Neutrophil (primary cell): ENCODE measurements around the gene TLE3.
A peak's percentile ranks its signal among the peaks of the same experiment; 100 is the strongest.

Experiments used
- H3K27ac ChIP-seq: fragments of 200-600 bp; sonication (generic); 2 replicates; pipeline ENCODE4 v1.5.1; 2016; ENCODE audit warnings: mild to moderate bottlenecking, moderate library complexity
- H3K27me3 ChIP-seq: fragments of 200-600 bp; sonication (generic); 2 replicates; pipeline ENCODE4 v1.6.0; 2016; ENCODE audit warnings: mild to moderate bottlenecking
- H3K36me3 ChIP-seq: fragments of 200-600 bp; sonication (generic); 2 replicates; pipeline ENCODE4 v1.5.1; 2017
- H3K4me1 ChIP-seq, 2 experiments: fragments of 200-600 bp in 1 of 2; sonication (generic) in 1 of 2; 1 replicate in 1 of 2; 2 replicates in 1 of 2; pipeline versions ENCODE4 v1.5.1 to v1.6.1; 2013 to 2016; ENCODE audit warnings: low read depth in 1 of 2, low read length in 1 of 2, mild to moderate bottlenecking in 1 of 2, moderate library complexity in 1 of 2; ENCODE audit not compliant: control insufficient read depth in 1 of 2, insufficient read depth in 1 of 2
- H3K4me3 ChIP-seq, 2 experiments: fragments of 200-600 bp in 1 of 2; sonication (generic) in 1 of 2; 1 replicate in 1 of 2; 2 replicates in 1 of 2; pipeline ENCODE4 v1.5.1; 2013 to 2016; ENCODE audit warnings: low read depth in 1 of 2, low read length in 1 of 2, mild to moderate bottlenecking in 1 of 2, moderate library complexity in 1 of 2
- H3K9me3 ChIP-seq: fragments of 200-600 bp; sonication (generic); 2 replicates; pipeline ENCODE4 v1.5.1; 2016
- CTCF ChIP-seq: fragments of 200-600 bp; sonication (generic); IDR thresholded peaks from 2 replicates; pipeline ENCODE4 v1.5.1; 2016; ENCODE audit warnings: antibody characterized with exemption

The TLE3 gene

DNA sequence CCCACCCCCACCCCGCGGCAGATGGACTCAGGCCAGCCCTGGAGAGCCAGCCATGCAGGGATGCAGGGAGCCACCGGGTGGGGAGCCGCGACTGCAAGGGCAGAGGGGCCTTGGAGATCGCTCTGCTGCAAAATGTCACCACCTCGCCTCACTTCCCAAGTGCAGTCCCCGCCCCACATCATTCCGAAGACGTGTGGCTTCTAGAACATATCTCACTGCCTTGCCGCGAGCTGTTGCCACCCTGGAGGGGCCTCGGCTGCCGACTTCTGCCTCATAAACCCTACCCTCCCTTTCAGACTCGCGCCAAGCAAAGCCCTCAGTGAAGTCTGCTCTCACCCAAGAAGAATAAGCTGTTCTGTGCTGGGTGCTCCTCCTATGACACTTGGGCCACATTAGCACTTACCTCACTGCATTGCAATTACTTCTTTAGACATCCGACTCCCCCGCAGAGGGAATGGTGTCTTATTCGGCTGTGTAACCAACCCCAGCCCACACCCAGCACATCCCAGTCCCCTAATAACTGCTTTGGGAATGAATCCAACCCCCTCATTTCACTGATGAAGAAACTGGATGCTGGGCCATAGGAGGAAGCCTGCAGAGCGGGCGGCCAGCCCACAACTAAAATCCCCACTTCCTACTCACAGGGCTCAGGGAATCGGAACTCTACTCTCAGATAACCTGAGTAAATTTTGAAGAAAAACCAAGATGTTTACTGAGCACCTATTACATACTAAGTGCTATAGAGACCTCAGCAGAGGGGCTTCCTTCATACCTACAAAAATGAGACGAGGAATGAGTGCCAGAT lies 8.6 kb downstream of the TLE3 start:
- Histone ChIP-seq H3K27me3 (no peaks in the 10 kb centered on the region), H3K36me3 (peaks cover 94% of the 10 kb centered on the region)

DNA sequence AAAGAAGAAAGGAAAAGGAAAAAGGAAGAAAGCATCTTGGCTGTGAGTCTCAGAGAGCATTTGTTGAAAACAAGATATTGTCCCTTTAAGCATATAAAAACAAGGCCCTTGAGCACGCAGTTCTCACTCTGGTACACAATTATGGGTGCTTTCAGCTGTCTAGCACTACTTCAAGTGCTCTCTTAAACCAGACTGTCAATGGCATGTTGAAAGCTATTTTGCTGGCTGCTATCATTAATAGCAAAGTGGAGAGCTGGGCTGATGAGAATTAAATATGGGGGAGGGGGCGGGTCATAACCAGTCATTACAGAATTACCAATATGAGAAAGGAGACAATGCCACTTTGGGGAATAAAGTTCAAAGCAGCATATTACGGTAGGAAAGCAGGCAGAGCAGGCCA lies 9.3 kb downstream of the TLE3 start:
- H3K4me1 ChIP-seq, result peaks cover 77 to 81% of the 10 kb centered on the region in 2 experiments
- no peaks in the 10 kb centered on the region for H3K9me3 ChIP-seq
- no peaks in the 10 kb centered on the region for H3K27me3 ChIP-seq
- peak overlapping the region; percentile 19 for H3K27ac ChIP-seq
- H3K4me3 ChIP-seq, result no peak overlapping the region
- H3K36me3 ChIP-seq, result peaks cover 95% of the 10 kb centered on the region
- TF ChIP-seq CTCF, result no peak

More for the DNA sequence above, 8.6 kb downstream of the TLE3 start:
- H3K4me3 ChIP-seq, result no peak overlapping the region
- H3K27ac ChIP-seq, result peak overlapping the region; percentile 19
- H3K9me3 ChIP-seq, result no peaks in the 10 kb centered on the region
- H3K4me1 ChIP-seq, result peaks cover 81 to 83% of the 10 kb centered on the region in 2 experiments
- TF ChIP-seq CTCF, result no peak

DNA sequence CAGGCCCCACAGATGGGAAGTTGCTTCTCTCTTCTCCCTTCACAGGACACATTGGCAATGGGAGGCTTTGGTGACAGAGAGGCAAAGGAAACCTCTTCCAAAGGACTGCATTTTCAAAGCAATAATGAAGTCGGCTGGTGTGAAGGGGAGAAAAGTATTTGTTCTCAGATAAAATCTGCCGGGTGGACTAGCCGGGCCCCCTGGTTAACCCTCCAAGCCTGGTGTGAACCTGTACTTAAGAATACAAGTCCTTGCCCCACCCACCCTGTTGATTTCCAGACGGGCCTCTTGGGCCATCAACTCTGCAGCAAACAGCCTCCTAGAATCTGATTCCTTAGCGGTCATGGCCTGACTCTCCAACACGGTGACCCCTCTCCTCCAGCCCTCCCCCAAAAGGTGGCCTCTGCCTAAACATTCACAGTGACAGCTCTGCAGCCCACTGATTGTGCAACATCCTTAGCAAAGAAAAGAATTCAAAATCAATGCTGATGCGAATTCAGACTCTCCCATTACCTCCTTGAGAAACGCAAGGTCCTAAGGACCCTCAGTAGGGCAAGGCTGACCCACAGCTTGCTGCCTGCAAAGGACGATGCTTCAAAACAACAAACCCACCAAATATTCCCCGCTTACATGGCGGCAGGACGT lies 9.9 kb downstream of the TLE3 start:
- H3K9me3 ChIP-seq, result no peaks in the 10 kb centered on the region
- no peak for TF ChIP-seq CTCF
- H3K27me3 ChIP-seq, result no peaks in the 10 kb centered on the region
- peaks cover 71 to 75% of the 10 kb centered on the region in 2 experiments for H3K4me1 ChIP-seq
- peak overlapping the region in 1 of 2 experiments; percentile 34 for H3K4me3 ChIP-seq
- peak overlapping the region; percentile 81 for H3K27ac ChIP-seq
- H3K36me3 ChIP-seq, result peaks cover 95% of the 10 kb centered on the region

GRCh38 chr15:70086636-70087035 lies 11.1 kb downstream of the TLE3 start:
- TF ChIP-seq CTCF, result no peak

GRCh38 chr15:70084461-70084860 lies 13.3 kb downstream of the TLE3 start:
- TF ChIP-seq CTCF, result no peak
- H3K4me3 ChIP-seq, result no peak overlapping the region
- H3K9me3 ChIP-seq, result no peaks in the 10 kb centered on the region
- no peak overlapping the region for H3K27ac ChIP-seq
- peaks cover 95% of the 10 kb centered on the region for H3K36me3 ChIP-seq
- no peaks in the 10 kb centered on the region for H3K27me3 ChIP-seq
- peaks cover 43 to 51% of the 10 kb centered on the region in 2 experiments for H3K4me1 ChIP-seq

More at GRCh38 chr15:70086636-70087035, 11.1 kb downstream of the TLE3 start:
- Histone ChIP-seq H3K4me3 (peak overlapping the region; percentile 1 to 34), H3K4me1 (peaks cover 59 to 63% of the 10 kb centered on the region in 2 experiments), H3K27me3 (no peaks in the 10 kb centered on the region), H3K27ac (peak overlapping the region; percentile 81), H3K9me3 (no peaks in the 10 kb centered on the region), H3K36me3 (peaks cover 95% of the 10 kb centered on the region)
